NCI-H2107 (cell line): Measurements from ENCODE around the gene LPAR5.
A peak's percentile ranks its signal among the peaks of the same experiment; 100 is the strongest.

Experiments
- DNase-seq: peaks from one replicate; lab custom pipeline; 2025; lab: John Stamatoyannopoulos, UW

LPAR5 gene

GRCh38 chr12:6638305-6638704 is 2.5 kb upstream of the LPAR5 start:
- DNase-seq = no peak

GRCh38 chr12:6635375-6635855 is 344 bp downstream of the LPAR5 start:
- DNase-seq = no peak

GRCh38 chr12:6632026-6632983 is 3.5 kb downstream of the LPAR5 start:
- no peak for DNase-seq

GRCh38 chr12:6631549-6631961 is 4.2 kb downstream of the LPAR5 start:
- DNase-seq = no peak

- DNase-seq = no peak
These were observed 5.0 kb downstream of the LPAR5 start for GRCh38 chr12:6630736-6631135.

GRCh38 chr12:6627616-6628015 is 8.1 kb downstream of the LPAR5 start:
- DNase-seq = no peak

- no peak for DNase-seq
These were observed 9.0 kb downstream of the LPAR5 start for GRCh38 chr12:6626654-6627283.

GRCh38 chr12:6620885-6621274 is 14.9 kb downstream of the LPAR5 start:
- no peak for DNase-seq

GRCh38 chr12:6620137-6620884 is 15.4 kb downstream of the LPAR5 start:
- DNase-seq = no peak

- DNase-seq = no peak
These were observed 17.1 kb downstream of the LPAR5 start for GRCh38 chr12:6618483-6619225.

GRCh38 chr12:6615802-6616201 is 20.0 kb downstream of the LPAR5 start:
- DNase-seq = no peak

- DNase-seq = no peak
These were observed 21.1 kb downstream of the LPAR5 start for GRCh38 chr12:6614513-6615172.

- peak; percentile 99 for DNase-seq
These were observed 21.8 kb downstream of the LPAR5 start for GRCh38 chr12:6613776-6614512.

GRCh38 chr12:6613015-6613775 is 22.6 kb downstream of the LPAR5 start:
- DNase-seq = peak; percentile 59

GRCh38 chr12:6612652-6613014 is 23.1 kb downstream of the LPAR5 start:
- no peak for DNase-seq

- DNase-seq = no peak
These were observed 23.5 kb downstream of the LPAR5 start for GRCh38 chr12:6612247-6612646.

- no peak for DNase-seq
These were observed 27.0 kb downstream of the LPAR5 start for GRCh38 chr12:6608592-6609281.

- peak; percentile 75 for DNase-seq
These were observed 27.8 kb downstream of the LPAR5 start for GRCh38 chr12:6607751-6608591.
